GM19467 (cell line): Measurements from ENCODE around the gene LPCAT2.

Source experiments
- ATAC-seq: cut with Tn5 transposase; IDR thresholded peaks from one replicate; pipeline ENCODE4 v1.9.1; 2021; ENCODE audit warnings: mild to moderate bottlenecking, moderate library complexity; ENCODE audit not compliant: unreplicated experiment

Gene LPCAT2

DNA sequence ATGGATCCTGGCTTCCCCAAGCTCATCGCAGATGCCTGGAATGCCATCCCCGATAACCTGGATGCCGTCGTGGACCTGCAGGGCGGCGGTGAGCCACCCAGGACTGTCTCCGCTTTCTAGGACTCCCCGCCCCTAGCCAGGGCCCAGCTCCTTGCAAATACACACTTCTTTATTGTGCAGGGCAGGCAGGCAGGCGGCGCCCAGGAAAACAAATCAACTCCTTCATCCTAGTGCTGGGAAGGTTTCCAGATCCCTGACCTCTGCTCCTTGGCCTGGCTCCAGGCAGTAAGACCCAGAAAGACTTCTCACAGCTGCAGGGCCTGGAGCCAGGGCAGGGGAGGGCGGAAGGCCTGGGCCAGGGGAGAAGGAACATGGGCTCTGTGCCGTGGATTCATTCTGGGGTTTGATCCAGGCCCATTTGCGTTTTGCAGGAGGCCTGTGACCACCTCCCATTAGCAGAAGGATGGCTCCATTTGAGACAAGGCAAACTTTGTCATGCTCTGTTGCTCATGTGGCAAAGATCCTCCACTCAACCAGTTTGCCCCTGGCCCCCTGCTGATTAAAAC, 6.0 kb upstream of the LPCAT2 start:
- ATAC-seq: no peak

DNA sequence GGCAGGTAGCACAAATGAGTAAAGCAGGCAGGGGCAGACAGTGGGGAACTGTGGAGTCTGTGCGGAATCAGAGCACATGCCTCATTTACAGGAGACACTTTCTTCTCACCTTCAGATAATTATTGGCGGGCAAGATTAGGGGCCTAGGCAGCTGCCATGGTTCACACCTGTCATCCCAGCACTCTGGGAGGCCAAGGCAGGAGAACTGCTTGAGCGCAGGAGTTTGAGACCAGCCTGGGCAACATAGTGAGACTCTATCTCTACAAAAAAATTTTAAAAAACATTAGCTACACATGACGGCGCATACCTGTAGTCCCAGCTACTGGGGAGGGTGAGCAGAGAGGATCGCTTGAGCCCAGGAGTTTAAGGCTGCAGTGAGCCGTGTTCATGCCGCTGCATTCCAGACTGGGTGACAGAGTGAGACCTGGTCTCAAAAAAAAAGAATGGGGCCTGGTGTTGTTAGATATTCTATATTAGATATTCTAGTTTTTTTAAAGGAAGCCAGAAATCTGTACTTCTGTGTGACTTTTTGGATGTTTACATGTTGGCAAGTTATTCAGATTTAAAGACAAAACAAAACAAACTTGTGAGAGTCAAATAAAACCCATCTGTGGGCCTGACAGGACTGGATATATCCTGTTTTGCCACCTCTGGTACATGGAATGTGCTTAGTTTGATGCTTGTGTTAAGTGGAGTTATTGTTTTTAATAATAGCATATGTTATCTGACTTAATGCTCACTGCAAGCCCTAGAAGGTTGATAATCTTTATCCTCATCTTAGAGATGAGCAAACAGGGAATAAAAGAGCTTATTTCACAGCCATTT, 4.9 kb upstream of the LPCAT2 start:
- no peak for ATAC-seq

DNA sequence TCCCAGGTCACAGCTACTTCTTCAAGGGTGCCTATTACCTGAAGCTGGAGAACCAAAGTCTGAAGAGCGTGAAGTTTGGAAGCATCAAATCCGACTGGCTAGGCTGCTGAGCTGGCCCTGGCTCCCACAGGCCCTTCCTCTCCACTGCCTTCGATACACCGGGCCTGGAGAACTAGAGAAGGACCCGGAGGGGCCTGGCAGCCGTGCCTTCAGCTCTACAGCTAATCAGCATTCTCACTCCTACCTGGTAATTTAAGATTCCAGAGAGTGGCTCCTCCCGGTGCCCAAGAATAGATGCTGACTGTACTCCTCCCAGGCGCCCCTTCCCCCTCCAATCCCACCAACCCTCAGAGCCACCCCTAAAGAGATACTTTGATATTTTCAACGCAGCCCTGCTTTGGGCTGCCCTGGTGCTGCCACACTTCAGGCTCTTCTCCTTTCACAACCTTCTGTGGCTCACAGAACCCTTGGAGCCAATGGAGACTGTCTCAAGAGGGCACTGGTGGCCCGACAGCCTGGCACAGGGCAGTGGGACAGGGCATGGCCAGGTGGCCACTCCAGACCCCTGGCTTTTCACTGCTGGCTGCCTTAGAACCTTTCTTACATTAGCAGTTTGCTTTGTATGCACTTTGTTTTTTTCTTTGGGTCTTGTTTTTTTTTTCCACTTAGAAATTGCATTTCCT, 3.4 kb upstream of the LPCAT2 start:
- ATAC-seq: no peak

- no peak for ATAC-seq
These were observed 2.8 kb upstream of the LPCAT2 start for GRCh38 chr16:55506083-55506482.

GRCh38 chr16:55506708-55507107, 2.2 kb upstream of the LPCAT2 start:
- no peak for ATAC-seq

DNA sequence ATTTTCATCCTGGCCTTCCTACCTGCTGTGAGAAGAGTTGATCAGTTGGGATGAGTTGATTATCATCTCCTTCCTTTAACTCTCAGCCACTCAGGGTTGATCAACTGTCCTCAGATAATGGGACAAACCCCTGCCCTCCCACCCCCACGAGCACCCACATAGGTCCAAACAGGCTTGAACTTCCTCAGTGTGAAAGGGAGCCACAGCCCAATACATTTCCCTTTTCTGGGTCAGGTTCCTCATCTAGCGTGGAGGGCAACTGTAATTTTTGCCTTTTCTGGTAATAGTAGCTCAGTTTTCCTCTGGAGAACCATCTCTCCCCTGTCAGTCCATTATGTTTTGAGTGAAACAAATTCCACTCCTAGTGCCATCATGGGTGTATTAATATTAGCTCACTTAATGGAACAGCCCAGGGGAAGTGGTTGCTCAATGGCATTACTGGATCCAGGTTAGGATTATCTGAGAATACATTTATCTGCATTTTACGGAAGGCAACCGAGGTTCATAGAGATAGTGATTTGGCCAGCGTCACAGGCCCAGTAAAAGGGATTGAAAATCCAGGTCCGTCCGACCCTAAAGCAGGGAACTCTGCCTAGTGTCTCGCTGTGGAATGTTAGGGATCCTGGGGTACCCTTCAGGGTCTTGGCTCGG, 476 bp upstream of the LPCAT2 start:
- ATAC-seq: no peak

DNA sequence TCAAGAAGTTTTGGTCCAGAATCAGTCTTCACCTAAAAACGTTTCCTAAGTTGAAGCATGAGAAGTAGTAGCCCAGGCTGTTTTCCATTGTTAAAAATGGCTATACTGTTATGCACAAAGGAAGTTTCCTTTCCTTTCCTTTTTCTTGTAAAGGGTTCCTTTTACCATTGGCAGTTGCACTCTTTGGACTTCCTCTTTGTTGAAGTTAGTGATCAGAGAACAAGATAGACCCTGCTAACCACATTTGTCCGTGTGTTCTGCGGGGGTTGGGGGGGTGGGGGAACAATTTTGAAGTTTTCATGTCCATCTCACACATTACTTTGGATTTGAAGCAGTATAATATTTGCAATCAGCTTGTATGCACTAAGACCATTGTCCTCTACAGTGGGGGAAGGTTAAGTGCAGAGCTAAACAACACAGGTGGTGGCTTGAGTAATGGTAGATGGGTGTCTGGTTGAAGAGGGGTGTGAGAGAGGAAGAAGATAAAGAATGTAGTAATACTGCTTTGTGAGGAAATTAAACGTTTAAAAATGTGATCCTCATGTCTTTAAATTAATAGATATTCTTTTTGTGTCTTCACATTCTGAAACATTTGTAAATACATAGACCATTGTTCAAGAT, 1.4 kb downstream of the LPCAT2 start:
- ATAC-seq: no peak

GRCh38 chr16:55512941-55513340, 4.1 kb downstream of the LPCAT2 start:
- ATAC-seq: no peak

DNA sequence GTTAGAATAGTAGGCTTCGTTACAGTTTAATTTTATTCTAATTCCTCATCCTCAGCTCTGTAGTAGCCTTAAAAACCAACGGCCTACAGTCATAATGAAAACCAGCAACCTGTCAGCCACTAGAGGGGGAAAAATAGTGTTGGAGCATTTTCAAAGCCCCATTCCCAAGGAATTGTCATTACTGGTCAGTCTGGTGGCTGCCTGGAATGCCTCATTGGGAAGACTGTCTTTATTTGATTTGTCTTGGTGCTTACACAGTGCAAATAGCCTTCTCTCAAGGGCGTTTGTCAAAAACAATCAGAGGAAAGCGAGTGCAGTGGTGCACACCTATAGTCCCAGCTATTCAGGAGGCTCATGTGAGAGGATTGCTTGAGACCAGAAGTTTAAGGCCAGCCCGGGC, 4.7 kb downstream of the LPCAT2 start:
- no peak for ATAC-seq

DNA sequence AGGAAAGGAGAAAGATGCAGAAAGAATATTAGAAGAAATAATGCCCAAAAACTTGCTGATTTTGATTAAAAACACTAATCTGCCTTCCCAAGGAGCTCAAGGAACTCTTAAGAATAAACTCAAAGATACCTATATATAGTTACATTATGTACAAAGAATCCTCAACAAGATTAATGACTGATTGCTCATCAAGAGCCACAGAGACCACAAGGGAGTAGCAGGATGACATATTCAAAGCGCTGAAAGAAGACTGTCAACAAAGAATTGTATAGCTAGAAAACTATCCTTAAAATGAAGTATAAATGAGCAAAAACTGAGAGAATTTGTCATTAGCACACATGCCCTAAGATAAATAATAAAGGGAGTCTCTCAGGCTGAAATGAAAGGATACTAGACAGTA, 6.2 kb downstream of the LPCAT2 start:
- no peak for ATAC-seq

GRCh38 chr16:55521792-55522191, 12.9 kb downstream of the LPCAT2 start:
- no peak for ATAC-seq

- no peak for ATAC-seq
These were observed 17.6 kb downstream of the LPCAT2 start for GRCh38 chr16:55526441-55526840.

GRCh38 chr16:55527885-55528284, 19.0 kb downstream of the LPCAT2 start:
- no peak for ATAC-seq

DNA sequence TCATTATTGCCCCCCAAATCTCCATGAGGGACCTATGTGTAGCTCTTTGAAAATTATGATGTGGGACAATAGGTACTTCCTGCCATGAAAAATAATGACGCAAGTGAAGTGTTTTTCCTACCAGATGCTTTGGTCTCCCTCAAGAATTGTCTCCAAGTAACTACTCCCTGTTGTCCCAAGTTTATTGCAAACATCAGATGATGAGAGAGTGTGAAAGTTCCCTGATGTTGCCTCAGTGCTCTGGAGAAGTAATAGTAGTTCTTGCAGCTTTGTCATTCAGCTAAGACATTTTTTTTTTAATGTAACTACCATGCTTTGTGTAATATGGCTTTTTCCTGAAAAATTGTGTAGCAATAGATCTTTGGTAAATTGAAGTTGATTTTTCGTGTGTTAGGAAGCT, 20.1 kb downstream of the LPCAT2 start:
- ATAC-seq: no peak

DNA sequence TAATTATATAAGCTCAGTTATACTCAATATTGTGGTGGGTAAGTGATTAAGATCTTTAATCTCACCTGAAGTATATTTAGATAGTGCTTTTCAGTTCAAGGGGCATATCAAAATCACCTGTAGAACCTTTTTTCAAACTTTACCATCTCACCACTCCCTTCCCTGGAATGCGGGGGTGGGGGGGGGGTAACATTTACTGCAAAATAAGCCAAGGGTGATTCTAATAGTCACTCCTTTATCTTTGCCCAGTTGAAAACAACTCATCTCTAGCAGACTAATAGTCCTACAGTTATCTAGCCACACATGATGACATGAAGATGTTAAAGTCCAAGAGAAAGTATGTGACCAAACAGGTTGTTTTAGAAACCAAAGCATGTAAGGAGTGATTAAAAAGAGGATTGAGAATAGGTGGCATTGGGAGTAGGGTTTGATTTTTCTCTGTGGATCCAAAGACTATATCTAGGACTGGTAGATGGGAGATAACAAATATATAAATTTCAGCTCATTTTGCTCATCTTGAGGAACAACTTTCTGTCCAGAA, 21.5 kb downstream of the LPCAT2 start:
- no peak for ATAC-seq

- no peak for ATAC-seq
These were observed 23.4 kb downstream of the LPCAT2 start for GRCh38 chr16:55532227-55532626.

GRCh38 chr16:55534756-55535155, 25.9 kb downstream of the LPCAT2 start:
- ATAC-seq: no peak

- no peak for ATAC-seq
These were observed 30.2 kb downstream of the LPCAT2 start for GRCh38 chr16:55539049-55539448.

- no peak for ATAC-seq
These were observed 30.6 kb downstream of the LPCAT2 start for GRCh38 chr16:55539488-55539887.

- ATAC-seq: no peak
These were observed 31.3 kb downstream of the LPCAT2 start for GRCh38 chr16:55540221-55540620.
